TTC549 (cell line): Measurements from ENCODE around the gene CHCHD6.

ENCODE experiments used
- FAIRE-seq: peaks from 2 replicates; lab custom pipeline; 2012; peaks lifted over from hg19 to GRCh38; lab: Jason Lieb, UNC

The CHCHD6 gene

GRCh38 chr3:126704494-126705214, 614 bp downstream of the CHCHD6 start:
- FAIRE-seq = no peak

GRCh38 chr3:126706631-126707030, 2.6 kb downstream of the CHCHD6 start:
- no peak for FAIRE-seq

GRCh38 chr3:126711121-126711760, 7.2 kb downstream of the CHCHD6 start:
- no peak for FAIRE-seq

GRCh38 chr3:126713199-126713598, 9.2 kb downstream of the CHCHD6 start:
- no peak for FAIRE-seq

- no peak for FAIRE-seq
These were observed 10.3 kb downstream of the CHCHD6 start for GRCh38 chr3:126714276-126714900.

- FAIRE-seq = no peak
These were observed 10.9 kb downstream of the CHCHD6 start for GRCh38 chr3:126714921-126715320.

GRCh38 chr3:126715432-126715831, 11.4 kb downstream of the CHCHD6 start:
- no peak for FAIRE-seq

GRCh38 chr3:126716057-126716456, 12.0 kb downstream of the CHCHD6 start:
- no peak for FAIRE-seq

GRCh38 chr3:126718561-126719445, 14.8 kb downstream of the CHCHD6 start:
- no peak for FAIRE-seq

GRCh38 chr3:126720596-126720995, 16.6 kb downstream of the CHCHD6 start:
- FAIRE-seq = no peak

GRCh38 chr3:126721246-126721645, 17.2 kb downstream of the CHCHD6 start:
- no peak for FAIRE-seq

- no peak for FAIRE-seq
These were observed 19.2 kb downstream of the CHCHD6 start for GRCh38 chr3:126723237-126723636.

- FAIRE-seq = no peak
These were observed 19.8 kb downstream of the CHCHD6 start for GRCh38 chr3:126723801-126724200.

GRCh38 chr3:126728680-126729079, 24.6 kb downstream of the CHCHD6 start:
- FAIRE-seq = no peak

- FAIRE-seq = no peak
These were observed 26.3 kb downstream of the CHCHD6 start for GRCh38 chr3:126730376-126730775.

- FAIRE-seq = no peak
These were observed 27.0 kb downstream of the CHCHD6 start for GRCh38 chr3:126731044-126731443.

GRCh38 chr3:126732281-126733060, 28.4 kb downstream of the CHCHD6 start:
- no peak for FAIRE-seq

GRCh38 chr3:126733061-126733430, 29.0 kb downstream of the CHCHD6 start:
- no peak for FAIRE-seq

- no peak for FAIRE-seq
These were observed 30.2 kb downstream of the CHCHD6 start for GRCh38 chr3:126734106-126734723.

- no peak for FAIRE-seq
These were observed 33.5 kb downstream of the CHCHD6 start for GRCh38 chr3:126737527-126737926.

GRCh38 chr3:126742057-126742456, 38.0 kb downstream of the CHCHD6 start:
- no peak for FAIRE-seq
